Tracheal epithelial cell (primary cell): ENCODE data around the gene MYBPC2. TPM values are rescaled to one million over a fixed set of nuclear protein-coding genes. Genes with fewer than 3 reads are reported as not detected.

ENCODE experiments used
- total RNA-seq: library from RNA; depleted of rRNA; stranded (reverse); fragments of >200 nt; gene quantifications from 2 replicates; pipeline ENCODE4 v1.2.1, GENCODE V29; 2014

MYBPC2 gene
- not detected in 2 replicates for total RNA-seq

GRCh38 chr19:50432221-50433028 lies at the start of gene MYBPC2:
Gene MYBPC2 (plus strand): TSS chr19:50432892. CDS start chr19:50432954, 62 bp downstream.

GRCh38 chr19:50383852-50384684 lies 48.6 kb upstream of the MYBPC2 start, which contains the start of gene POLD1:
Gene POLD1 (plus strand): TSS chr19:50384347. CDS start chr19:50398852, 14,505 bp downstream.

GRCh38 chr19:50418176-50419021 lies 14.3 kb upstream of the MYBPC2 start, which contains the start of gene SPIB:
Gene SPIB (plus strand): TSS chr19:50418938. CDS start chr19:50418963, 25 bp downstream.

GRCh38 chr19:50476224-50476906 lies 43.7 kb downstream of the MYBPC2 start, which contains the start of the genes EMC10 and GARIN5A:
Gene EMC10 (plus strand): TSS chr19:50476507. CDS start chr19:50476545, 38 bp downstream.
Gene GARIN5A (minus strand): TSS chr19:50476848. CDS start chr19:50476388, 460 bp downstream.

GRCh38 chr19:50511069-50511822 lies 78.6 kb downstream of the MYBPC2 start, which contains the start of gene JOSD2:
Gene JOSD2 (minus strand): TSS chr19:50511191. CDS start chr19:50510431, 760 bp downstream.

DNA sequence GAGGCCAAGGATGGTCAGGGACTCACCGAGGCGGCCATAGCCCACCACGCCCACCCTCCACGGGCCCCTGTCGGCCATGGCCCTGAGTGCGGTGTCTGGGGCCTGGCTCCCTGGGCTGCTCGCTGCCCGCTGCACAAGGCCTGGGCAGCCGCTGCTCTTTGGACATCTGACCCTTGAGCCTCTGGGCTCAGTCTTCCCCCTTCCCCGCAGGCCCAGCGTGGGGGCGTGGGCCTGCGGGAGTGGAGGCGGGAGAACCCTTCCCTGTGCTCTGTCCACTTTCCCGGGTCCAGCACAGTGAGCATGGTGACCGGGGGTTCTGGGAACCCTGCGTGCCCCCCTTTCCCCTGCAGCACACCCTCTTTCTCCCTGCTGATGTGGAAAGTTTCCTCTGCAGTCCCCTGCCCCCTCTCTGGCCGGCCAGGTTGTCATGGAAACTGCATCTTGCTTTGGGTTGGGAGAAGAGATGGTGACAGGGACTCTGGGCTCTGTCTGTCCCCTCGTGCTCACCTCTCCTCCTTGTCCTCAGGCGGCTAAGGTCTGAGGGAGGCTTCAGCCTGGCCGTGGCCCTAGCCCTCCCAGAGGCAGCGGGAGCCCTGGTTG lies 81.2 kb downstream of the MYBPC2 start, which contains the start of gene ASPDH:
ASPDH (minus strand) TSS at position 168 of the 600 bp plus-strand sequence; CDS start at position 78, 90 bp downstream.

Other genes starting within 250 kb of the MYBPC2 start
- 5.1 and 10.1 TPM in 2 replicates for gene MYH14, start 229.3 kb upstream of the MYBPC2 start, total RNA-seq
- gene KCNC3, start 103.5 kb upstream of the MYBPC2 start, total RNA-seq: under 0.01 TPM in 2 replicates
- gene NAPSA, start 67.3 kb upstream of the MYBPC2 start, total RNA-seq: 0.21 and 0.72 TPM in 2 replicates
- 68.0 and 84.3 TPM in 2 replicates for gene NR1H2, start 56.4 kb upstream of the MYBPC2 start, total RNA-seq
- gene POLD1, start 48.5 kb upstream of the MYBPC2 start, total RNA-seq: 30.9 and 52.3 TPM in 2 replicates
- not detected in 2 replicates for gene SPIB, start 14.0 kb upstream of the MYBPC2 start, total RNA-seq
- gene EMC10, start 43.6 kb downstream of the MYBPC2 start, total RNA-seq: 29.4 and 47.2 TPM in 2 replicates
- 0.21 TPM in 1 of 2 replicates, not detected in the other for gene GARIN5A, start 44.0 kb downstream of the MYBPC2 start, total RNA-seq
- gene JOSD2, start 78.3 kb downstream of the MYBPC2 start, total RNA-seq: 11.1 and 22.7 TPM in 2 replicates
- not detected in 2 replicates for gene ASPDH, start 81.0 kb downstream of the MYBPC2 start, total RNA-seq
- gene LRRC4B, start 135.5 kb downstream of the MYBPC2 start, total RNA-seq: not detected in 2 replicates
- not detected in 2 replicates for gene SYT3, start 207.0 kb downstream of the MYBPC2 start, total RNA-seq
- 0.72 TPM in 1 of 2 replicates, not detected in the other for gene C19orf81, start 216.6 kb downstream of the MYBPC2 start, total RNA-seq